GM04503 (cell line): ENCODE data around the gene SEPTIN1.
A peak's percentile ranks its signal among the peaks of the same experiment; 100 is the strongest.
"Not testable (repeated sequence)": the region's sequence is repeated elsewhere in the genome, so short reads cannot be mapped to it uniquely, and the experiment has no call there.

Source experiments
- DNase-seq: peaks from one replicate; pipeline ENCODE4 v3.0.0-alpha.2; 2012; ENCODE audit warnings: low read depth

Gene SEPTIN1

DNA sequence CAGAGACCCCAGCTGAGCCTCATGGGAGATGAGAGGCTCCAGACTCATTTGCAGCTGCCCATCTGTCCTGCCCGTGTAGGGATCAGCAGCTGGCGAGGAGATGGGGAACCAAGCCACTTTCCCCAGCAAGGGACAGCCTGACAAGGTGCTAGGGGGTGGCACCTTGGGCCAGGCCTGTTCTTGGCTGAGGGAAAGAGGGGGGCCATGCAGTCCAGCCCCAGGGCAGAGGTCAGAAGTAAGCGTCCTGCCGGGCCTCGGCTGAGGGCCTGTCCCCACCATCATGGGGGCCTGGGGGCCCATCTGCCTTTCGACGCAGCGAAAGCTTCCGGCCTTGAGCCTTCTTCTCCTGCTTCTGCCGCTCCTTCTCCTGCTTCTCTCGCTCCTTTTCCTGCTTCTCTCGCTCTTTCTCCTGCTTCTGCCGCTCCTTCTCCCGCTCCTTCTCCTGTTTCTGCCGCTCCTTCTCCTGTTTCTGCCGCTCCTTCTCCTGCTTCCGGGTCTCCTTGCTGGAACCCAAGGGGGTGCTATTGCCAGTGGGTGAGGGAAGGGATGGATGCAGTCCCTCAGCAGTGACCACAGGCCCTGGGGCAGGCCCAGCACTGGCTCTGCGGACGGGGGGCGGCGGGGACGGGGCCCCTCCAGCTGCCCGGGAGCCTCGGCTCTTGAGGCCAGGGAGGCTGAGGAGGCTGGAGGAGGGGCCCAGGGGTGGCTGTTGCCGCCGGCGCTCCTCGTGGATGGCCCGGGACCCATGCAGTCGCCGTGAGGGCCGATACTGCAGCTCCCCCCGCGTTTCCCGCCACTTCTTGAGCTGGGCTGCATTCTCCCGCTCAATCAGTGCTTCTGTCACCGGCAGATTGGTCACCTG is 24.4 kb downstream of the SEPTIN1 start:
- no peak for DNase-seq

DNA sequence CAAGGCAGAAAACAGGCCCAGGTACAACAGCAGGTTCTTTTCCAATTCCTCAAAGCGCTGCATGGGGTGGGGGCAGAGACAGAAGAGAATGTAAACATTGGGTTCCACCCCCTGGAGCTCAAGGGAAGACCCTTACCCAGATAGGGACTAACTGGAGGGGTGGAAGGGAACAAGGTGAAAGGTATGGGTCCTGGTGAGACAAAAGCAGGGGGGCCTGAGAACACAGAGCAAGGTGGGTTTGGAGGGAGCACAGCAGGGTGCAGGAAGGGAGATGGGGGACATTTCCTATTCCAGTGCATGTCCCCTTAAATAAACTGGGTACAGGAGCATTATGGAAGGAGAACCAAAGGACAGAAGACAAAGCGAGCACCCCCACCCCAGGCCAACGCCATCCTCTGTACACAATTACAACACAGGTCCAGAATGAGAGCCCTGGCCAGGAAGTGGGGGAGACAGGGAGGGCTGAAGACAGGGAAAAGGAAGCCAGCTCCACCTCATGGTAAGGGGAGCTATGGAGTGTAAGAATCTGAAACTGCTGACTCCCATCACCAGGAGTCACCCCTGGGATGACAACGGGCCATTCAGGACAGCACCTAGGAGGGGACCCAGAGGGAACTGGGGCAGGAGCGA is 25.2 kb downstream of the SEPTIN1 start:
- no peak for DNase-seq

DNA sequence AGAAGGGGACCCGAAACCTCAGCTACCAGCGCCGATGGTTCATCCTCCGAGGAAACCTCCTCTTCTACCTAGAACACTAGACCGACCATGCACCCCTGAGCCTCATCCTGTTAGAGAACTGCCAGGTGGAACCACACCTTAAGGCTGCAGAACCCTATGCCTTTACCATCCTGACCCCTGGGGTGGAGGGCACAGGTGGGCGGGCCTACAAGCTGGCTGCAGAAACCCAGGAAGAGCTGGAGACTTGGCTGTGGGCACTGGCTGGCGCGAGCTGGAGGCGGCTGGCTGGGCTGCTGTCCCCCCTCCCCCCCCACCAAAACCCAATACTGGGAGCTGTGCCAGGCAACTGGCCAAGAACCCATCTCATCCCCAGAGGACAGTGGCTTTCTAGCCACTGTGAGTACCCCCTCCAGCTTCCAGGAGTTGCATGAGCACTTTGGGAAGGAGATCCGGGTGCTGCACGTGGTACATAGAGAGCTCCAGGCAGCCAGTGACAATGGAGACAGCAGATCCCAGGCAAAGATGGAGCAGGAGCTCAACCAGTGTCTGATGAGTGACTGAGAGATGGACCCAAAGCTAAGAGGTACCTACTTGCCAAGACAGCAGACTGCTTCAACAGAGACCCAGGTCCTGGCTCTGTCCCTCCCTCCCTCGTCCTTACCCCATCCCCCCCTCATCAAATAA is 25.8 kb downstream of the SEPTIN1 start:
- no peak for DNase-seq

GRCh38 chr16:30355954-30356308 is 26.4 kb downstream of the SEPTIN1 start:
- DNase-seq = no peak

- peak; percentile 99 for DNase-seq
Measured at GRCh38 chr16:30355144-30355953, 27.0 kb downstream of the SEPTIN1 start, which contains the start of gene CD2BP2. CD2BP2 (minus strand) TSS chr16:30355308; CDS start chr16:30354681, 627 bp downstream.

DNA sequence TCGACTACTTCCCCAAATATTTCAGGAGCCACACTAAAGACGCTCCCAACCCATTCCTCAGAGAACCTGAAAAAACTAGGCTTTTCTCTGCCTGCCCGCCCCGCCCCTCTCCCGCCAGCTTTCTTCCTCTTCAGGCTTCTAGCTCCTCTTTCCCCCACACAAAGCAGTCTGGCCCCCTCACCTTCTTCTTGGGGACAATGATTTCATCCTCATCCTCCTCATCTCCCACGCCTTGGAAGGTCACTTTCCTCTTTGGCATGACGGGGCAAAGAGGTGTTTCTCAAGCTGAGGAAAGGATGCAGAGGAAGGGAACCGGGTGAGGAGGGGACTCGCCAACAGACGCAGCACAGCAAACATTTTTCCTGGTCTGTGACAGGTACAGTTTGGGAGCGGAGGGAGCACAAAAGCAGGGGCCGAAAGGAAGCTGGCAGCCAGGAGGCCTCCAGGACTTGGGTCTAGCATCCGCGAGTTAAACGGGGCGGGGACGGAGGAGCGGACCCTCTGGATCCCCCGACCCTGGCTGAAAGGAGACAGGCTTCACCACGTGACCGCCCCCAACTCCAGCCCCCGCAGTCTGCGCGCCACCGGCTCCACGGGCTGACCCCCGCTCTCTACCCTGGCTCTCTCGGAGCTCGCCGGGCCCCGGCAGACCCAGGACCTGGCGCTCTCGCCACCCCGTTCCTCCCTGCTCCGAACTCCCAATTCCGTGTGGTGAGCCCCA is 27.8 kb downstream of the SEPTIN1 start:
- DNase-seq = no peak

DNA sequence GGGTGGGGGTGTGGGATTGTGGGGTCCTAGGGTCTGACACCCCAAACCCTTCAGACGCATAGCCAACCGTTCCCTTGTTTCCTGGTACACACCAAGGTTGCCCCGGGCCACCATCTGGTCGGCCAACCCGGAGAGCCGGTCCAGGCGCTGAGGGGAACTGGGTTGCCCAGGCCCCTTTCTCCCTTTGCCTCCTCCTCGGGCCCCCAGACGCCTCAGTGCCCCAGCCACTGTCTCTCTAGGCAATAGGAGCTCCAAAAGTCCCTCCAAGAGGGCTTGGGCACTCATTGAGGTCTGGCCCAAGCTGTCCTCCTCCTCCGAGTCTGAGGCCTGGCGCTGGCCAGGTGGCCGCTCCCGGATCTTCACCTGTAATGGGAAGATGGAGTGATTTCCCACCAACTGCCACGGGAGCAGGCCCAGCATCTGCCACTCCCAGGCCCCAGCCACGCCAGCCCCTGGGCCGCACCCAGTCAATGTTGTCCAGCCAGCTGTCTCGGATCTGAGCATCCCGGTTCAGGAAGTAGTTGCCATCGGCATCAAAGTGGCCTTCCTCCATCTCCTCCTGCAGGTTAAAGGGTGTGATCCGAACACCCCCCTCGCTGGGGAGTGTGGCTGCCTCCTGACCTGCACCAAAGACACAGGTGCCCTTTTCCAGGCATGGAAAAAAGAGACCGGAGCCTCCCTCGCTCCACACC is 28.8 kb downstream of the SEPTIN1 start:
- DNase-seq = no peak

DNA sequence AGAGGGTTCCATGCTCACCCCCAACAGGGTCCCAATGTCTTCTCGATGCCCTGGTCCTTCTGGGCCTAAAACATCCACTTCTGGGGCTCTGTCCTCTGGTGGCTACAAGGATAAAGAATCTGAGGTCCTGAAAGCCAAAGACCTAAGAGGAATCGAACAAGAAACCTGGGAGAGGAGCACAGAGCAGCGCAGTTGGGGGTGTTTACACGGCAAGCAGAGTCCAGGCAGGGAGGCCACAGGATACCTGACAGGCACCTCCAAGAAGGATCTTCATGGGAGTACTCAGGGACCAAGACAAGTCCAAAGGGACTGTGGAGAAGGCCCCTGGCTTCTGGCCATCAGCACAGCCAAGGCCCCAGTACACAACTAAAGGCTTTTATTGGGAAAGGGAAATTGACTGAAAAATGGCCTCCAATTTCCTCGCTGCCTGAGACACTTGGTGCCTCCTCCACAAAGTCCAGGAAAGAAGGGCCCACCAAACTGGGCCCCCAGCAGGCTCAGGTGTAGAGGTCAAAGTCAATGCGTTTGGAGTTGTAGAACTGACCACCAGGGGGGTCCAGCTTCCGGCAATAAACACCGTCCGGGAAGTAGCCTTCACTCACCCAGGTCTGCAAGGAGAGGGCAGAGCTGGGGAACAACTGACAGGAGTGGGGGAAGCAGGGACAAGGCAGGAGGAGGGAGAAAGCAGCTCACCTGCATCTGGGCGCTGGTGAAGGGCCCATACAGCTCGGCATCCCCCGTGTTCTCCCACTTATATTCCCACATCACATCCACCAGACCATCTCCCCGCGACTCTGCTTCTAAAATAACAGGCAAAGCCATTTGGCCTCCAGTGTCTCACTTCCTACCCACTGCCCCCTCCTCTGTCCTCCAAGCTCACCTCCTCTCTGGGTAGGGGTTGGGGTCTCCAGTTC is 29.6 kb downstream of the SEPTIN1 start:
- DNase-seq = no peak

DNA sequence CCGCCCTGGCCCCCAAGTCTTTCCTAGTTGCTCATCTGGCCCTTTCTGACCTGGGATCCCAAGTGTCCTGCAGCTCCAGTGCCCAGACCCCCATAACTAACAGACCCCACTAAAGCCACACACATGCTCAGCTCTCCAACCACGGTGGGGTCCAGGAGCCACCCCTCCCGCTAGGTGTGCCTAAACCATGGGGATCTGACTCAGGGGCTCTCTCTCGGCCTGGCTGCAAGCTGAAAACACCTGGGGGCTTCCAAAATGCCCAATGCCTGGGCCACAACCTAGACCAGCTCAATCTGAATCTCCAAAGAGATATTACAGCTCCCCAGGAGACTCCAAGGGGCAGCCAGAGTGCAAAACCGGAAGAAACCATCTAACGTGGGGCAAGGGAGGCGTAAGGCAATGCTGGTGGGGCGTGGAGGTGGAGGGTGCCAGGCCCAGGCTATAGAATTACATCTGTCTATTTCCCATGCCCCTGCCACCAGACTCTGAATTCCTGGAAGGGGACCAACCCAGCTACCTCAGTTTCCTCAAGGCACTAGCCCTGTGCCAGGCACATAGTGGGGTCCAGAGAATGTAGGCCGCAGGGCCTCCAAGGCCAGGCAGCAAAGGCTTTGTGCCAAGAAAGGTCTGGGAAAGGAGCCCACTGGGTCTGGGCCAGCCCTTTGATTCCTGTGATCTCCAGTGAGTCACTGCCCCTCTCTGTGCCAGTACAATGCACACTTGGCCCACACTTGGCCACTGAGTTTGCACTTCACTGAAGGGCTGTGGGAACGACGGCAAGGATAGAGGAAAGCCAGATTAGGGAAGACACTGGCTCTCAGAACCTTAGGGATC is 30.6 kb downstream of the SEPTIN1 start:
- peak; percentile 86 for DNase-seq

- DNase-seq = no peak
Measured at GRCh38 chr16:30351001-30351441, 31.3 kb downstream of the SEPTIN1 start.

- DNase-seq = no peak
Measured at GRCh38 chr16:30350134-30350871, 32.1 kb downstream of the SEPTIN1 start.

DNA sequence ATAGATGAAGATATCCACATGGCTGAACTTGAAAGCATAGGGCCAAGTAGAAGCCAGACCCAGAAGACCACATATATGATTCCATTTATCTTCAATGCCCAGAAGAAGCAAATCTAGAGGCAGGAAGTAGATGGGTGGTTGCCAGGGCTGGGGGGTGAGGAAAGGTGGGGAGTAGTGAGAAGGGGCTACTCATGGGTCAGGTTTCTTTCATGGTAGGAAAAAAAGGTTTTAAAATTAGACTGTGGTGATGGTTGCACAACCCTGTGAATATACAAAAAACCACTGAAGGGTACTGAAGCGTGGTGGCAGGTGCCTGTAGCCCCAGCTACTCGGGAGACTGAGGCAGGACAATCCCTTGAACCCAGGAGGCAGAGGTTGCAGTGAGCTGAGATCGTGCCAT is 32.7 kb downstream of the SEPTIN1 start:
- DNase-seq = no peak

- no peak for DNase-seq
Measured at GRCh38 chr16:30348929-30349328, 33.4 kb downstream of the SEPTIN1 start.

DNA sequence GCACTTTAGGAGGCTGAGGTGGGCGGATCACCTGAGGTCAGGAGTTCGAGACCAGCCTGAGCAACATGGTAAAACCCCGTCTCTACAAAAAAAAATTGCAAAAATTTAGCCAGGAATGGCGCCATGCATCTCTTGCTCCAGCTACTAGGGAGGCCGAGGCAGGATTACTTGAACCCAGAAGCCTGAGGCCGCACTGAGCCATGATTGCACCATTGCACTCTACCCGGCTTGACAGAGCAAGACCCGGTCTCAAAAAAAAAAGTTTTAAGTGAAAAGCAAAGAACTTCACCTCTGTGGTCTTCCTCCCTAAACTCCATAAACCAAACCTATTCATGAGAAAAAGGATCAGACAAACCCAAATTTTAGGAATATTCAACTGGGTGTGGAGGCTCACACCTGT is 34.2 kb downstream of the SEPTIN1 start:
- DNase-seq = no peak

- no peak for DNase-seq
Measured at GRCh38 chr16:30346286-30346685, 36.1 kb downstream of the SEPTIN1 start.

GRCh38 chr16:30343491-30343820 is 38.9 kb downstream of the SEPTIN1 start:
- DNase-seq = not testable (repeated sequence)

DNA sequence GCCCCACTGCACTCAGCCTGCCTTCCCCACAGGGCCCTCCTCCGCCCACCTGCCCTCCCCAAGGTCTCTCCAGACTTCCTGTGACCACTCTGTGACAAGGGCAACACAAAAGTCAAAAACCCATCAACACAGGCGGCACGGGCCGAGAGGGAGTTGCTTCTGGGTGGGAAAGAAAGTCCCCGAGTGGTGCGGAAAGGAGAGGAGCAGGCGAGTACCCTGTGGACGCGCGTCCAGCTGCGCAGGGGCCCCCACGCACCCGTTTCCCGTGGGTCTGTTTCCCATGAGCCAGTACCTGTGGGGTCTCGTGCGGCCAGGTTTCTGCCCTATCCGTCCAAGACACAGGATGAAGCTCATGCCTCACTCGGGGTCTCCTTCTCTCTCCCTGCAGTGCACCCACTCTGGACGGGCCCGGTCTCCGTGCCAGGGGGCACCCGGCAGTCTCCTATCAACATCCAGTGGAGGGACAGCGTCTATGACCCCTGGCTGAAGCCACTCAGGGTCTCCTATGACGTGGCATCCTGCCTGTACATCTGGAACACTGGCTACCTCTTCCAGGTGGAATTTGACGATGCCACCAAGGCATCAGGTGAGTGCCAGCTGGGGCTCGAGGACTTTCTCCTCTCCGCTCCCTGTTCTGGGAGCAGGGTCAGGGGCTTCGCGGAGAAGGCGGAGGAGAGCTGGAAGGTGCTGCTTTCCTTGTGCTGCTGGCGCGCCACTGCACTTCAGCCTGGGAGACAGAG is 39.4 kb downstream of the SEPTIN1 start:
- no peak for DNase-seq
